HepG2 (cell line): Measurements from ENCODE around the gene GSDMA. TPM values are rescaled to one million over a fixed set of nuclear protein-coding genes. Genes with fewer than 3 reads are reported as not detected.

Source experiments
- DRAP1 ChIP-seq: IDR thresholded peaks from 2 replicates; pipeline ENCODE4 v1.6.1; 2016; ENCODE audit warnings: missing genetic modification reagents, missing compliant biosample characterization
- EHMT2 ChIP-seq: fragments of 200-600 bp; sonication (generic); IDR thresholded peaks from 2 replicates; pipeline ENCODE4 v1.7.0; 2017; ENCODE audit warnings: antibody characterized with exemption, low read depth, low read length, borderline replicate concordance
- FOXA3 ChIP-seq: IDR thresholded peaks from 2 replicates; pipeline ENCODE4 v1.6.1; 2016; ENCODE audit warnings: missing genetic modification reagents, missing compliant biosample characterization
- IRF9 ChIP-seq: sonication (generic); formaldehyde crosslinking; IDR thresholded peaks from 2 replicates; pipeline ENCODE4 v1.8.0; 2022; ENCODE audit warnings: missing genetic modification reagents, mild to moderate bottlenecking, borderline replicate concordance
- ISL2 ChIP-seq: sonication (generic); formaldehyde crosslinking; IDR thresholded peaks from 2 replicates; pipeline ENCODE4 v1.5.0; 2020; ENCODE audit warnings: missing genetic modification reagents
- LRRFIP1 ChIP-seq: sonication (generic); formaldehyde crosslinking; conservative IDR thresholded peaks from 2 replicates; pipeline ENCODE4 v1.4.0; 2020; ENCODE audit warnings: missing genetic modification reagents
- NCOR1 ChIP-seq: fragments of 200-600 bp; sonication (generic); IDR thresholded peaks from 2 replicates; pipeline ENCODE4 v1.7.0; 2017; ENCODE audit warnings: antibody characterized with exemption, low read length, borderline replicate concordance
- NR2F2 ChIP-seq: IDR thresholded peaks from 2 replicates; pipeline ENCODE4 v1.6.1; 2012; ENCODE audit warnings: low read depth, inconsistent platforms, borderline replicate concordance
- PPARG ChIP-seq: conservative IDR thresholded peaks from 2 replicates; pipeline ENCODE4 v1.6.1; 2016; ENCODE audit warnings: missing biosample characterization, missing genetic modification reagents
- SAFB2 ChIP-seq: sonication (generic); formaldehyde crosslinking; IDR thresholded peaks from 2 replicates; pipeline ENCODE4 v1.5.1; 2020; ENCODE audit warnings: missing genetic modification reagents, low read depth, mild to moderate bottlenecking, borderline replicate concordance
- SKIL ChIP-seq: sonication (generic); formaldehyde crosslinking; IDR thresholded peaks from 2 replicates; pipeline ENCODE4 v1.8.0; 2022; ENCODE audit warnings: missing genetic modification reagents, mild to moderate bottlenecking, moderate library complexity, borderline replicate concordance
- ZNF3 ChIP-seq: IDR thresholded peaks from 2 replicates; pipeline ENCODE4 v1.7.0; 2017; ENCODE audit warnings: inconsistent platforms
- ZNF567 ChIP-seq: sonication (generic); formaldehyde crosslinking; IDR thresholded peaks from 2 replicates; pipeline ENCODE4 v1.8.1; 2023; ENCODE audit warnings: mild to moderate bottlenecking, missing genetic modification reagents, borderline replicate concordance
- ZNF646 ChIP-seq: sonication (generic); formaldehyde crosslinking; IDR thresholded peaks from 2 replicates; pipeline ENCODE4 v1.9.0; 2021; ENCODE audit warnings: mild to moderate bottlenecking, missing genetic modification reagents
- ZNF773 ChIP-seq: sonication (generic); formaldehyde crosslinking; IDR thresholded peaks from 2 replicates; pipeline ENCODE4 v1.4.0; 2020; ENCODE audit warnings: missing genetic modification reagents, borderline replicate concordance
- ZNF850 ChIP-seq: sonication (generic); formaldehyde crosslinking; conservative IDR thresholded peaks from 2 replicates; pipeline ENCODE4 v1.9.0; 2021; ENCODE audit warnings: mild to moderate bottlenecking, missing genetic modification reagents
- polyA plus RNA-seq, 8 experiments: library from polyadenylated mRNA; depleted of rRNA in 3 of 8; stranded (reverse) in 7 of 8; unstranded in 1 of 8; fragments of >200 nt; fragmentation: Illumina TruSeq in 4 of 8; extraction: Trizol in 4 of 8; gene quantifications; 2 replicates each; pipeline versions ENCODE4 v1.2.1 to v1.2.3, GENCODE V29; 2011 to 2016; ENCODE audit warnings: low read depth in 4 of 8, missing spikeins in 1 of 8, mixed read lengths in 1 of 8; ENCODE audit not compliant: insufficient read depth in 1 of 8
- total RNA-seq, 5 experiments: library from RNA; depleted of rRNA; stranded (reverse); fragments of >200 nt; fragmentation: Illumina TruSeq; extraction: Trizol; gene quantifications; 2 replicates each; pipeline ENCODE4 v1.2.3, GENCODE V29; 2016; ENCODE audit warnings: low read depth in 1 of 5

The GSDMA gene
- total and polyA plus RNA-seq, 2 of the 13 experiments (the other 11 are each of a cell fraction or from before 2014, with no cell fraction given) = not detected

GRCh38 chr17:39913989-39914388, 48.8 kb upstream of the GSDMA start (continued):
- TF ChIP-seq LRRFIP1 (CRISPR knock-in tag) = no peak
- 0 out of 2 replicates have a peak, but pooled peaks have one; percentile 20 for TF ChIP-seq PPARG (CRISPR knock-in tag)
- no peak for TF ChIP-seq ZNF773
- no peak for TF ChIP-seq EHMT2
- TF ChIP-seq NCOR1 = no peak
- TF ChIP-seq SKIL = peak; percentile 48; the same call in 1 of the 2 replicates
- TF ChIP-seq SAFB2 = no peak
- peak; percentile 79 for TF ChIP-seq FOXA3 (CRISPR knock-in tag)
- no peak for TF ChIP-seq ZNF567 (CRISPR knock-in tag)
- TF ChIP-seq ZNF850 (CRISPR knock-in tag) = no peak
- peak; percentile 55 for TF ChIP-seq NR2F2
- TF ChIP-seq ZNF3 (CRISPR knock-in tag) = no peak
- TF ChIP-seq ZNF646 = no peak
- no peak for TF ChIP-seq DRAP1 (CRISPR knock-in tag)
- no peak for TF ChIP-seq IRF9 (CRISPR knock-in tag)
- TF ChIP-seq ISL2 = no peak
